ENCODE measurements around the gene MACROH2A2.
A peak's percentile ranks its signal among the peaks of the same experiment; 100 is the strongest.
"Not testable (repeated sequence)": the region's sequence is repeated elsewhere in the genome, so short reads cannot be mapped to it uniquely, and the experiment has no call there.

MACROH2A2 gene

GRCh38 chr10:70132098-70133029 is 79.7 kb downstream of the MACROH2A2 start, which contains the start of gene AIFM2:
TSS of gene AIFM2 (minus strand) at chr10:70132825. CDS start at chr10:70124084, 8,741 bp downstream.
- no peak for DNase-seq

DNA sequence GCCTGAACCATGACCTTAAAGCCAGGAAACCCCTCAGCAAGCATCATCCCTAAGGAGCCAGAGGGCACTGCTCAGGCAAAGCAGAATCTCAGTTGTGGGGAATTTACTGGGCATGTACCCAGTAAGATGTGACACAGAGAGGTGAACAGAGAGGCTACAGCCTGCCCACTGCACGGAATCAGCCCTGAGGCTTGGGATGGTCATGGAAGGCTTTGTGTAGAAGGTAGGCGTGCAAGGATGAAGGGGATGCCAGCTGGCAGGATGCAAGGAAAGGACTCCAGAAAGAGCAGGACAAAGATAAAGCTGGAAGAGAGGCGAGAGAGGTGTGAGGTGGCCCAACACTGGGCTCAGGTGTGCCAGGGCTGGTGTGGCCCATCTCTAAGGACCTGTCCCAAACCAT is 82.4 kb downstream of the MACROH2A2 start:
- no peak for DNase-seq

- no peak for DNase-seq
These were observed 83.0 kb downstream of the MACROH2A2 start for GRCh38 chr10:70135684-70136083.

GRCh38 chr10:70137135-70137534 is 84.5 kb downstream of the MACROH2A2 start:
- DNase-seq, result no peak

DNA sequence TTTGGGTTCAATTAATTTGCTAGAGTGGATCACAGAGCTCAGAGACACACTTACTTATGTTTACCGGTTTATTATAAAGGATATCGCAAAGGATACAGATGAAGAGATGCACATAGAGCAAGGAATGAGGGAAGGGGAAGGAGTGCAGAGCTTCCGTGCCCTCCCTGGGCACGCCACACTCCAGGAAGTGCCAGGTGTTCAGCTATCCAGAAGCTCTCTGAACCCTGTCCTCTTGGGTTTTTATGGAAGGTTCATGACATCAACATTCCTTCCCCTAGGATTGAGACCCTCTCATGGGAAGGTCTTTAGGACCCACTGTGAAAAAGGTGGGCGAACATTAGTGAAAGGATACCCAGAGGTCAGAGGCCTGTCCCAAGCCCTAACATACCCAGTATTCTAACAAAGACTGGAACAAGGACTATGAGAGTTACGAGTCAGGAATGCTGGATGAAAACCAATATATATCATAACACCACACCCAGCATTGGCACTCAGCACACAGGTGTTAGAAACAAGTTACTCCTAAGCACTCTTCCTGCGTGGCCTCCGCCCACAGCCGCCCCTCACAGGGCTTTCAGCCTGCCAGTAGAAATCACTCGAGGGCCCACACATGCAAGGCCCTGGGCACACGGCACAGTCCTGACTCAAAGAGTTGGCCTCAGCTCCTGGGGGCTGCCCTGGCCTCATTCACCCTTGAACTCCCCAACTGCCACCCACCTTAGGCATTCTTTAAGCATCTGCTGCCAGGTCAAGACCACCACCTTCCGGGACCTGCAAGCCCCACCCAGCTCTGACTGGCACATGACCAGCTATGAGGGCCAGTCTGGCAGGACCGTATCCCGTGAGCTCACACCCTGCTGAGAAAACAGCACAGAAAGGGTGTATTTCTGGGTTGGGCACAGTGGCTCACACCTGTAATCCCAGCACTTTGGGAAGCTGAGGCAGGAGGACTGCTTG is 85.6 kb downstream of the MACROH2A2 start:
- no peak for DNase-seq

- DNase-seq, result no peak
These were observed 86.7 kb downstream of the MACROH2A2 start for GRCh38 chr10:70139151-70139996.

DNA sequence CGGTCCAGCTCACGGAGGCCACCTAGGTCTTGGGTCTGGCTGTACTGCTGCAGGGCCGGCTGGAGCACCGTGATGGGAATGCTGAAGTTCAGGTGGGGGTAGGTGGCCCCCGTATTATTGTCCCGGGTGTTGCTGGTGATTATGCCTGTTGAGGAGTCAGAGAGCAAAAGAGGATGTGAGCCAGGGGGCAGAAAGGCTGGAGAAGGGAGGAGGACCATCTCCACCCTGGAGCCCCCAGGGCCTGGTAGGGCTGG is 87.3 kb downstream of the MACROH2A2 start:
- DNase-seq, result no peak

GRCh38 chr10:70140297-70140696 is 87.7 kb downstream of the MACROH2A2 start:
- DNase-seq, result no peak

DNA sequence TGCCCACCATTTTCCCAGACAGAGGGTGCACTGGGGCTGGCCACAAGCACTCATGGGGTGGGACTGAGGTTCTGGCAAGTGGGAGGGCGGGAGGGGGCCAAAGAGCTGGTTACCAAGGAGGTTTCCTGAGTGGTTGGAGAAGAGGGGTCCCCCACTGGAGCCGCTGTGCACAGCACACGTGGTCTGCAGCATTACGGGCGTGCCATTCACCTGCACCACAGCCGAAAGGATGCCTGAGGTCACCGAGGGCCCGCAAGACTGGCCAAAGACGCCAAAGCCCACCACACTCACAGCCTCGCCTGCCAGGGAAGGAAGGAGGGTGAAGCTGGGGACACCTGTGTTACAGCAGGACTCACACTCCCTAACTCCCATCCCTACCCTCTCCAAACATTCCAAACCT is 89.9 kb downstream of the MACROH2A2 start:
- no peak for DNase-seq

- DNase-seq, result no peak
These were observed 91.9 kb downstream of the MACROH2A2 start for GRCh38 chr10:70144372-70145110.

GRCh38 chr10:70145166-70145665 is 92.6 kb downstream of the MACROH2A2 start:
- no peak for DNase-seq

DNA sequence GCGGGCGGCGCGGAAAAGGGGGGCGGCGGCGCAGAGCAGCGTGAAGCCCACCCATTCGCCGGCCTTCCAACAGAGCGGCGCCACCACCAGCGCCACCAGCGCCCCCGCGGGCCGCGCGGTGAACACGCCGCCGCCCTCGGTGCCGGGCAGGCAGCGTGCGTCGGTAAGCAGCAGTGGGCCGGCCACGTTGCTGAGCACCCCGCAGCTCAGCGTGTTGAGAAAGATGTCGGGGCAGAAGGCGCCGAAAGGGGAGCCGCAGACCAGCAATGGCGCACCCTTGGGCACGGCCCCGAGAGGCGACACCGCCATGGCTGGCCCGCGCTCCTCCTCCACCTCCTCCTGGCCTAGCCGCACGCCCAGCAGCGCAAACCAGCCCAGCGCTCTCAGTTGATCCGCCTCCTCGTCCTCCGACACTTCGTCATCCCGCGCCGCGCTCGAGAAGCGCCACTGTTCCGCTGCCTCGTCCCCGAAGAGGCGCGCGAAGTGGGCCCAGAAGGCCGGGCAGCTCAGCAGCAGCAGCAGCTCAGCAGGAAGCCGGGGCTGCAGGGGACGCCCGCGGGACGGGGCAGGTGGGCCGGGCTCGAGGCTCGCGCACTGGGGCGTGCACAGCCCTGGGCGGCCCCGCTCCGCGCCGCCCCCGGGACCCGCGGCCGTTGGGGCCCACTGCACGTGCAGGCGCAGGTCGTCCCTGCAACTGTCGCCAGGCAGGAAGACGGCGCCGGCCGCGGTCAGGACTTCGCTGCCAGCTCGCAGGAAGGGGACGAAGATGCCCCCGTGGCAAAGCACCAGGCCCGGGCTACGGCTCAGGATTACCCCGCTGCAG is 93.2 kb downstream of the MACROH2A2 start:
- peak; percentile 73 for DNase-seq

DNA sequence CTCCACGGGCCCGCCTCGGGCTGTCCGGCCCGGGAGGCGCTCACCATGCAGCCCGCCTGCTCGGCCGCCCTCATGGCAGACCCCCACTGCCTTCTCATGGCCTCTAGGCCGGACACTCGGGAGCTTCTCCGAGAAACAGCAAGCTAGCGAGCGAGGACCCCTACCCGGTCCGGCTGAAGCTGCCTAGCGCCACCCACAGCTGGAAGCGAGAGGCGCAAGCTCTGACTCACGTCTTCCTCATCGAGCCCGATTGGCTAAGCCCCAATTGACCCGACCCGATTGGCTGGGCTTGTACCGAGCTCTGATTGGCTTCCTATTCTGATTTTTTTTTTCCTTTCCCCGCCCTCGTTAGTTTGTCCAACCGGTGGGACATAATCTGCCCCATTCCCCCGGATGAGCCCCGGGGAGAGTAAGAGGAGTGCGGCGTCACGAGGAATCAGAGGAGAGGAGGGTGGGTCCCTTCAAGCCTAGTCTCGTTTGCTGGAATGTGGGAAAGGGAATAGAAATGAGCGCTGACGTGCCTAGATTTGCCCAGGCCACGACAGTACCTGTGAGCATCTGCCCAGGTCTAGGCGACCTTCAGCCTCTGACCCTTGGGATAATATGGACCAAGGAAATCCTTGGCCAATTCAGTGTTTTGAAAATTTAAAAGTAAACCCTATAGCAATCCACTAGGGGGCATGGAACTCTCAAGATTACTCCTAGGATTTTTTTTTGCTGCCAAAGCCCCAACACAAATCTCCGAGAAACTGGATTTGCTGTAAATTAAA is 94.0 kb downstream of the MACROH2A2 start, which contains the start of gene TYSND1:
TYSND1 (minus strand) TSS at position 212 of the 770 bp plus-strand sequence; CDS start at position 98, 114 bp downstream.
- peak; percentile 94 for DNase-seq

GRCh38 chr10:70147259-70147625 is 94.6 kb downstream of the MACROH2A2 start:
- no peak for DNase-seq

- no peak for DNase-seq
These were observed 95.9 kb downstream of the MACROH2A2 start for GRCh38 chr10:70148516-70148915.

DNA sequence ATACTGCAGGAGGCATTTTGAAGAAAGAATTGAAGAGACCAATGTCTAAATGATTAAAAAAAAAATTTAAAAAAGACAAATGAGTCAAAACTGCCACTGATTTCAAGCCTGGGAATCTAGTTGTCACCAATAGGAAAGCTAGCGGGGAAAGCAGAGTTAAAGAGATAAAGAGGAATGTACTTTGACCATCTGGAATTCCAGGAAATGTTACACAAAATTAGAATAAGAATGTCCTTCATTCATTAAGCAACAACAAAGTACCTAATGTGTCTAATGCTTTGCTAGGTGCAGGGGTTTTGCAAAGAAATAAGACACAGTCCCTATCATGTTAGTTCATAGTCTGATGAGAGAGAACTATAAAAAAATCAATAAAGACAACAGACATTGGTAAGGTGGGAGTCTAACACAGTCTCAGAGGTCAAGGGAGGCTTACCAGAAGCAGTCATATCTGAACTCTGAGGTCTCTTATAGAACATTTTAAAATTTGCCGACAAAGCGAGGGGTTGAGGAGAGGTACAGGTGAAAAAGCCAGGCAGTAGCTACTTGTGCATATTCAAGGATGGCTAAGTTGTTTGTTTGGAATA is 102.7 kb downstream of the MACROH2A2 start:
- no peak for DNase-seq

DNA sequence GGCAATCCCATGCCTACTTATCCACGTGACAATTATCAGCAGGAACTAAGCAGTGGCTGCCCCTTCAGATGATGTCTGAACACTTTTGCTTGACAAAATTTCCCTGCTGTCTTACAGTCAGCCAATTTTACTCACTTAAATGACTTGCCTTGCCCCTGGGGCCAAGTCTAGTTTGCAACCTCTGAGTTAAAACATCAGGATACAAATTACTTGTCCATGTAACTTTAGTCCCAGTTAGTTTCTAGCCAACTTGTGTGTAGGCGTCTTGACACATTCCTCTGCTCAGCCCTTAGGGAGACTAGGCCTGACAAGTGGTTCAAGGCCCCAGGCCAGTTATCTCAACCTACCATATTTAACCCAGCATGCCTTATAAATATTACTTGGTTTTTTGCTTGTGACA is 105.5 kb downstream of the MACROH2A2 start:
- no peak for DNase-seq

- not testable (repeated sequence) for DNase-seq
These were observed 106.7 kb downstream of the MACROH2A2 start for GRCh38 chr10:70159366-70159765.

DNA sequence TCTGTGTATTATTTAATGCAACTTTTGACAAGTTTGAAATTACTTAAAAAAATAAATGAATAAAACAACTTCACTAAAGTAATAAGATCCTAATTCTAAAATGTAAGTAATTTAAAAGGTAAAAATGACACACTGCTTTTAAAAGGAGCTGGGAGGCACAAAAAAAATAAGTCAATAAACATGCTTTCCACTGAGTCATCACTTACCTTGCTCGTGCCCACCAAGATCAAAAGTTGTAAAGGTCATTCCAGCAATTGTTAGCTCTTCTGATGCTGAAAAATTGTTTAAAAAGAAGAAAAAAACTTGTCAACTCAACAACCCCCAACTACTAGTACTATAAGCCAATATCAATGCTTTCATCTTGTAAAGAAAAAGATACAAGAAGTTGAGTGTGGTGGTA is 108.2 kb downstream of the MACROH2A2 start:
- no peak for DNase-seq

Measured in CD4-positive, alpha-beta T cell treated with Interleukin-15 for 1 hour (primary cell).